Limb (tissue), 2 donors: ENCODE measurements around the gene ADGB.

Source experiments
- DNase-seq, 2 donors: peaks; one replicate each; pipeline ENCODE4 v3.0.0-alpha.2; 2016; ENCODE audit errors: extremely low spot score in 2 of 2

ADGB gene

DNA sequence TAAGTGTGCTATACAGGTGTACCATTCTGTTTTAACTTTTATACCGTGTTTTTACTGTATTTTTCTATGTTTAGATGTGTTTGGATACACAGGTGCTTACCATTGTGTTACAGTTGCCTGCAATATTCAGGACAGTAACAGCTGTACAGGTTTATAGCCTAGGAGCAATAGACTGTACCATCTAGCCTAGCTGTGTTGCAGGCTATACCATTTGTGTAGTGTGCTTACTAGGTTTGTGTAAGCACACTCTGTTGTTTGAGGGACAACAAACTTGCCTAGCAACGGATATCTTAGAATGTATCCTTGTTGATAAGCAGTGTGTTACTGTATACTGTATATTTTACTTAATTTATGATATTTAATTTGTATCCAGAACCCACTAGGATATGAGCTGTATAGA lies 35.2 kb downstream of the ADGB start:
- no peak for DNase-seq

DNA sequence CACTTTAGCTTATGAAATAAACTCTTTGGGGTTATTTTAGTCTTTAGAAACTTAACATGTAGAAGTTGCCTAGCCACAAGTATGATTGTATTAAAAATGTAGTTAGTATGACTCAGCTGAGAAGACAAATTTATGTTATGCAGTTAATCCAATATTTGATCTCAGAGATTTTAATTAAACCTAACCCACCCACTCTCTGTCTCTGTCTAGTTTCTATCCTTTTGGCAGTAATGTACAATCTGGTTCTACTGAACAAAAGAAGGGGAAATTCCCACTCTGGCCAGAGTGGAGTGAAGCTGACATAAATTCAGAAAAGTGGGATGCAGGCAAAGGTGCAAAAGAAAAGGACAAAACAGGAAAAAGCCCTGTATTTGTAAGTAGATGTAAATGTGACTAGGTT lies 36.4 kb downstream of the ADGB start:
- no peak for DNase-seq

DNA sequence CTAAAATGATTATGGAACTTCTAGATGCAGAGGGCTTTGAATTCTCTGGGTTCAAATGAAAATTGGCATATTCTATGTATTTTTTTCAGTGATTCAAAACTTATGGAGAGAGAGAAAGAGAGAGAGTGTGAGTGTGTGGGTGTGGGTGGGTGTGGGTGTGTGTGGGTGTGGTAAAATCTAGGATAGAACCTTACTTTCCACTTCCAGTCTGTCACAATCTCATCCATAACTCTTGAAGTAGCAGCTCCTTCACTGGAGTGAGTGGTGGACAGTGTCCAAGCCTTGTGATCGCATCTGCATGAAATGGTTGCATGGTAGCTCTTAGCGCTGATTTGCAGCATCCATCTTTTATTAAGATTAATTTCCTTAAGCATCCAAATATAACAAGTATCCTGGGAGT lies 37.7 kb downstream of the ADGB start:
- DNase-seq, result no peak

DNA sequence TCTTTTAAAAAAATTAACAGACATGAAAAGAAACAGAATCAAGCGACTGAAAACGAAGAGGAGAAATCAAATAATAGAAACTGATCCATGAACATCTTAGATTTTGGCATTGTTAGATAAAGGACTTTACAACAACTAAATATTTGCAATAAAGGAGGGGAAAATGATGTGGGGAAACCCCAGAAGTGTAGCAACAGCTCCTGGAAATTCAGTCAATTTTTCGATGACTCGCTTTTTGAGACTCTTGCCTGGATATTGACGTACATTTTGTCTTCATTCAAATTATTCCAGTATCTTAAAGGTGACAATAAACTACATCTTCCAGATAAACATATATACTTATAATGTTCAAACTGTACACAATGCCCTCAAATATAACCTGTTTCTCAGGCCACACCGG lies 44.1 kb downstream of the ADGB start:
- DNase-seq, result no peak

DNA sequence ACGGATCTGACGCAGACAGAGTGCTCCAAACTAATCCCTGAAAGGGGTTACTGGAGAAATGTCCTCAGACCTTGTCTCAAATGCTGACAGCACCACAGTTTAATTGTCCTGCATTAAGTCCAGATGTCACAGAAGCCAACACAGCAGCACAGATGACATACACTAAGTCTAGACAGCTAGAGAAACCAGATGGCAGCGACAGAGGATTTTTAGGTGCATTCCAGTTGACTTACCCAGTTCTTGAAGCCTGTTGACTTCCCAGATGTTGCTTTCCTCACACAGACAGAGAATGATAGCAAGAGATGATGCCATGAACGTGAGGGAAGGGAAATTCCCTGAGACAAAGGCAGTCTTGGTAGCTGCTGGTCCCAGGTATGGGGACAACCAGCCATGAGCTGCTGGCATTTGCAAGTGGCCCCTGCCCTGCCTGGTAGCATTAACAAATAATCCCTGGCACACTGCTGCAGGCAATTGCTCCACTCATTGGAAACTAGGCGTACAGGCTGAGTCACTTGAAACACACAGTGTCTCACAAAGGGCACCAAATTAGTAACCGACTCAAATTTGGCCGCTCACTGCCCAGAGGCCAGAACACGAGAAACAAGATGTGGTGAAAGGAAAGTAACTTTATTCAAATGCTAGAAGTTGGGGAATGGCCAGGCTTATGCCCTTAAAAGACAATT lies 52.2 kb downstream of the ADGB start:
- DNase-seq, result no peak

DNA sequence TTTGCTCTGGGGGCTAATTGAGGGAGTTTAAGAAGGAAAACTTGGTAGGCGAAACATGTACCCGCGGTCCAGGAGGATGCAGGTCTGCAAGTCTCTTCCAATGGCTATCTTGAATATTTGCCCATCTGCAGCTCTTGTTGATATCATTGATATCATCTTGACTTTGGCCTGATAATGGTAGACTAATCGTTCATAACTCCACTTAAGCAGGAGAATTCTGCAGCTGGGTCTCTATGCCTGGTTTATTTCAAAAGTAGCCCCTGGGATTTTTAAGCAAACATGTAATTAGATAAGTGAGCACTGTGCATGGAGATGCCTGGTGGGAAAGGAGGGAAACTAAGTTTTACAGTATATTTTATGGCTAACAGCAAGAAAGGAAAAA lies 52.7 kb downstream of the ADGB start:
- no peak for DNase-seq

DNA sequence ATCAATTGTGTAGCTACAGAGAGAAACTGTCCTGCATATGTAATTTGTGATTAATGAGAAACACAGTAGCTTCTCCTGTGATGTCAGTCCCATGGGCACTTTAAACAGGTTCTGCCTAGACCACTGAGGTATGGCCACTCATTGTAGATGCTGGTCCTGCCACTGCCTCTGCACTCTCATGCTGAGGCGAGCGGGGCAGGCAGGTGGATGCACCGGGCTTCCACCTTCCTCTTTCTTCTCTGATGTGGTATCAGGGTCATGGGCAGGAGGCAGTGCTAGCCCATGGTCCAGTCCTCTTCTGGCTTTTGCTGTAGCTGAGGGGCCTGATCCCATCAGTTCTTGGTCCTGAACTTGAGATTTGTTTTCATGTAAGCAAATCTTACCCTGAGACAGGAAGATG lies 58.7 kb downstream of the ADGB start:
- no peak for DNase-seq

DNA sequence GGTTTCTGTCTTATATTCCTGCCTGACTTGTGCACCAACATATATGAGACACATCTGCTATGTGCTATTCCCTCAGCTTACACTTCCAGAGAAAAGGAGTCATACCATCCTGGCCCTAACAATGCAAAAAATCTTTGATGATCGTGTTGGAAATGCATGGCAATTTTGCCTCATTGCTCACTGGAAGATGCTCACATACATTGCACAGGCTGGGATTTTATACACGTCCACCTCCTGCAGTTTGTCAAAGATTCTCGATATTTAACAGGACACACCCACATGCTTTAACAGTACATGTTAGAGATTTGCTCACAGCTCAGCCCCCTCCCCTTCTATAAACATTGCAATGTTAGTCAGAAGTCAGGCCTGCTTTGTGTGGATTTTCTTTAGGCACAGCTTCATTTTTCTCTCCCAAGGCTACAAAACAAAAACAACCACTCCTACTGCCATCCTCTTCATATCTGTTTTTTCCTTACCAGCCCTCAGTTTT lies 66.1 kb downstream of the ADGB start:
- no peak for DNase-seq

DNA sequence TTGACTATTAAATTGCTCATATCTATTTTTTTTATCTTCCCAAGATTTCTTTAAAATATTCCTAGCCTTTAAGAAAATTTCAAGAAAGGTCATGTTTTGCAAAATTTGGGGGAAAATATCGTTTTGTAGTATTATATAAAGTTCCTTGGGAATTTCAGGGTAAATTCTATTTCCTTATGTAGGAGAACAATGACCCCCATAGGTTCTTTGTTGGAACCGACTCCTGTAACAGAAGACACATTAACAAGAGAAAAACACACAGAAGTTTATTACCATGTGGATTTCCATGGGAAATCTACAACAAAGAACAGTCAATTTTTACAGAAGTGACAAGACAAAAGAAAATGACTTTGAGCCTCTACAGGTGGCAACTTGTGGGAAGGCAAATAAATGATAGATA lies 68.1 kb downstream of the ADGB start:
- DNase-seq, result no peak

DNA sequence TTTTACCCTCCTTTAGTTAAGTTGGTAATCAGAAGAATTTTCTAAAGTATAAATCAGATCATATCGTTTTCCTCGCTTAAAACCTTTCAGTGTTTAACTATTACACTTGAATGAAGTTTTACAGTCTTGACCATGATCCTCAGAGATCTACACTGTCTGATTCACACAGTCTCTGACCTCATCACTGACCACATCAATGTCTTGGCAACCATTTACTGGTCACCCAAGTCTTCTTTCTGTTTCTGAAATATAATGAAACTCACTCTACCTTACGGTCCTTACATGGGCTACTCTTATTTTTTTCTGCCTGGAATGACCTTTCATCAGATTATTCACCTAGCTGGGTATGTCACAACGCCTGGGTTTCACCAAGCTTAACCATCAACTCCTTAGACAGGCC lies 71.4 kb downstream of the ADGB start:
- no peak for DNase-seq

DNA sequence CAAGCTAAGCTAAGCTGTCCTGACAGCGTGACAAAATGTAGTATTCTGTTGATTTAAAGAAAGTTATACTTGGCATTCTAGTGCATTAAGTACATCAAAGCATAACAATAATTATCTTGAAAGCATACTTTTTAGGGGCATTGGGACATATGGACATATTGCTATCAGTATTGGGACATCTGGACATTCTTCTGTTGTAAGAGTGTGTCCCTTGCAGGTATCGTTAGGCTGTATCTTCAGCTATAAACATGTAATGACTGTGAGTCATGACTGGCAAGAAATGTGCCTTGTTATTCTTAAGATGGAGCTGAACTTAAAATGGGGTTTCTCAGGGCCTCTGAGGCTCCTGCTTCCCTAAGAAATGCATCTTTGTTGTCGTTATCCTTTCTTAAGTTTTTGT lies 74.3 kb downstream of the ADGB start:
- DNase-seq, result no peak

DNA sequence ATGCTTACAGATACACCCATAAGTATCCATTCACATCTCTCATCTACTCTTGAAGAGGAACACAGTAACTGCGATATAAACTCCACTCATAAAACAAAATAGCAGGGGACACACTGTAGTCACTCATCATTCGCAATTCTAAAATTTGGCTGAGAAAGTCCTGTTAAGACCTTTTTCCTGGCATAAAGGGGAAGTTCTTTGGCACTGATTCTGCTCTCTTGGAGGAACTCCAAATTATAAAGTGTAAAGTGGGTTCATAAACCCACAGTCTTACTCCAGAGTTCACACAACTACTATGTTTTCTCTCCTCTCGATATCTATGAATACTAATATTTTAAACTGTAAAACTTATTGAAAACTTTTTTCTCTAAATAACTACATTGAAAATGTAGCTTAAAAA lies 80.6 kb downstream of the ADGB start:
- no peak for DNase-seq

DNA sequence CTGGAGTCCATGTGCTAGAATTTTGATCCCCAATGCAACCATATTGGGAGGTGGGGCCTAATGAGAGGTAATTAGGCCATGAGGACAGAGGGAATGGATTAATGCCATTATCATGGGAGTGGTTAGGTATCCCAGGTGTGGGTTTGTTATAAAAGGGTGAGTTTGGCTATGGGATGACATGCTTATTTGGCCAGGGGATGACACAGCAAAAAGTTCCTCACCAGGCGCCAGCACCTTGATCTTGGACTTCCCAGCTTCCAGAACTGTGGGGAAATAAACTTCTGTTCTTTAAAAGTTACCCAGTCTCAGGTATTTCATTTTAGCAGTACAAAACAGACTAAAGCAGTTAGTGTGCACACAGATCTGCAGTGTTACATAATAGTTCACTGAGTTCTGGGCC lies 84.1 kb downstream of the ADGB start:
- no peak for DNase-seq

DNA sequence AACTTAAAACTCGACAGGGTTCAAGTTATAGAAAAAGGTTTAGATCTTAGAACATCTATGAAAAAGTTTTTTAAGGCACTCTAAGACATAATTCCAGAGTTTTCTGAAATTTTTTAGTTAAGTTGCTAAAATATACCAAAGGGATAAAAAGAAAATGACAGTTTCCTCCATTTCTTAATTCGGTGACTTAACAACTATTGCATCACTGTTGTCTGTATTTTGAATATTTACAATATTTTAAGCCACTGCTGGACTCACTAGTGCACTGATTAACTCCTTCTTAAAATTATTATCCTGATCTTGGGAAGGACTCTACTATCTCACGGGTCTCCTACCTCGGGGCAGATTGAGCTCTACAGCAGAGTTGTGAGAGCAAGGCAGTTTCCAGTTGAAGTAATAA lies 91.0 kb downstream of the ADGB start:
- DNase-seq, result no peak

DNA sequence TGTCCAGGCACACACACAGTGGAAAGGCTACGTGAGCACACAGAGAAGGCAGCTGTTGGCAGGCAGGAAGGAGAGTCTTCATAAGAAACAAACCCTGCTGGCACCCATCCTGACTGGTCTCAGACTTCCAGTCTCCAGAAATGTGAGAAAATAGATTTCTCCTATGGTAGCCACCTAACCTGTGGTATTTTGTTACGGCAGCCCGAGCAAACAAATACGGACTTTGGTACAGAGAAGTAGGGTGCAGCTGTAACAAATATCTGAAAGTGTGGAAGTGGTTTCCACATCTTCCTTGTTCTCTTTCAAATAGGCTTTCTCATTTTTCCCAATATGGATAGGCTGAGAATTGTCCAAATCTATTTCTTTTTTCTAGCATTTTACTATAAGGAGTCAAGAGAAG lies 94.6 kb downstream of the ADGB start:
- DNase-seq, result no peak

DNA sequence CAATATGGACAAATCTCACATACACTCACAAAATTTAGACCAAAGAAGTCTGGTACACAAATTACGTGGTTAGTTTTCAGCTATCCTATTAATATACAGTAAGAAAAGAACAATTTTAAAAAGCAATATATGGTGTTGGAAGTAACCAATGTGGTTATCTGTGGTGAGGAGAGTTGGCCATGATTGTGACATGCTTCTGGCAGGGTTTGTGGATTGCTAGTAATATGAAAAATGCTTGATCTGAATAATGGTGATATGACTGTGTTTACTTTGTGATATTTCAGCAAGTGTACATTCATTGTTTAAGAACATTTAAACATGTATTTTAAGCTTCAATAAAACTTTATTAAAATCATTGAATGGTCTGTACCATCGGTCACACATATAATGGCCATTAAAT lies 99.1 kb downstream of the ADGB start:
- DNase-seq, result no peak

DNA sequence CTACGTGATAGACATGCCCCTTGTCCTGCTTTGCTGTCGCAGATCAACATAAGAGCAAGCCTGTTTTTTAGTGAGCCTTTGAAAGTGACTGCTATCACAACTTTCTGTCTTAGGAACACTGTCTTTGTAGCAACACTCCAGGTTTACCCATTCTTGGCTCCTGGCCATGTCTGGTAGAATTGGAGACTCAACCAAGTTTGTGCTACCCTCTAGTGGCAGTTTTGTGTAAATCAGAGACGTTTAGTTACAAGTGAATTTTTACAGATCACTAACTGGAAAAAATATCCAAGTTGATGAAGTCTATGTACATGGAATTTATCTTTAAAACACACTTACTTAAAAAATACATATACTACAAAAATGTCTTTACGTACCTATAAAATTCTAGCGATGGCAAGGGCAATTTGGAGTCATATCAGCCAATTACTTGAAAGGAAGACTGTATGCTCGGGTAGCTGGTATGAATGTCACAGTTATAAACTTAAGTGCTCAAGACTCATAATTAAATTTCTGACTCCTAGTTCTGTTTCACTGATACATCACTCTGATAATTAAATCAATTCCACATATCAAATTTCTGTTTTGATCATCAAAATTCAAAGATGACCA lies 101.4 kb downstream of the ADGB start:
- peak; percentile 78 to 87 for DNase-seq

DNA sequence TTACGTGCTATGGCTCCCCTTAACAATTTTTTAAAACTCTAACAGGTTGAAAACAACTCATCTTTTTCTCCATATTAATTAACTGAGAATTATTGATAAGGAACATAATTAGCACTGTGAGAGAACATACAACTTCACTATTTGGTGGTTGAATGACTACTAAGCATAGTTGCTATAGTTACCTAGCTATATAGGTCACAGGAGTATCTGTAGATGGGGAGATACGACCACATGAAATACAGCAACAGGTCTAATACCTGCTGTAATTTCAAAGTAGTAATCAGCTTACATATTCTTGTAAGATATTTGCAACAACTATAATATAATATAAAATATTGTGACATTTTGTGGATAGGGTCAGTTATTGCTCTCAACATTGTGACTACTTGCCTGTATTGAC lies 102.9 kb downstream of the ADGB start:
- no peak for DNase-seq

DNA sequence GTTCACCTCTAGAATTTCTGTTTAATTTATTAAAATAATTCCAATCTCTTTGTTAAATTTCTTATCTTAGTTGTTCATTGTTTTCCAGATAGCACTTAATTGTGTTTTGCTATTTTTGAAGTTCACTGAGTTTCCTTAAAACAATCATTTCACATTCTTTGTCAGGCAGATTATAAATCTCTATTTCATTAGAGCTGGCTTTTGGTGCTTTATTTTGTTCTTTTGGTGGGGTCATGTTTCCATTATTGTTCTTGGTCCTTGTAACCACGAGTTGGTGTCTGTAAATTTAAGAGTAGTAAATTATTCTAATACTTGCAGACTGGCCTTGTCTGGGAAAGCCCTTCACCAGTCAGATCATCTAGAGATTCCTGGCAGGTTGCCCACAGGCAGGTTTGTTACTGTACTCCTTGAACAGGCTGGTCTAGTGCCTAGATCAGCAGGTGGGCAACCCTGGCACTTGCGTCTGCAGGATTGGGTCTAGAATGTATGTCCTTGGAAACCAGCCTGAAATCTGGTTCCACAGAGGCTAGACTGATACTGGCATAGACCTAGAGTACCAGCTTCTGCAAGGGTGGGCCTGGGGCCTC lies 110.4 kb downstream of the ADGB start:
- no peak for DNase-seq

DNA sequence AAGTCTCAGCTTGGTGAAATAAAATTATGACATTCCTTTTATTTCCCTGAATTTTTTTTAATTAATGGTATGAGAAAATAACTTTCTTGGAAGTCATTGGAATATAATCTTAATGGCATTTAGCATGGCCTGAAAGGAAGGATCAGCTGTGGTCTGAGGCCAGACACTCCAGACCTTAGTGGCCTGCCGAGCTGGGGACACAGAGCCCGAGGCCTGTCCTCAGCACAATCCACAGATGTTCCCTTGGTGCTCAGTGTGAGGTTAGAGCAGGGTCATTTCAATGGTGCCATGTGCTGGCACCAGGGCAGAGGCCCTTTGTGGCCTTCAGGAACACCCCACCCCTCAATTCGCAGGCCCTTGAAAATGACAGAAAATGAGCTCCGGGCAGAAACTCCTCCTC lies 120.6 kb downstream of the ADGB start:
- no peak for DNase-seq

DNA sequence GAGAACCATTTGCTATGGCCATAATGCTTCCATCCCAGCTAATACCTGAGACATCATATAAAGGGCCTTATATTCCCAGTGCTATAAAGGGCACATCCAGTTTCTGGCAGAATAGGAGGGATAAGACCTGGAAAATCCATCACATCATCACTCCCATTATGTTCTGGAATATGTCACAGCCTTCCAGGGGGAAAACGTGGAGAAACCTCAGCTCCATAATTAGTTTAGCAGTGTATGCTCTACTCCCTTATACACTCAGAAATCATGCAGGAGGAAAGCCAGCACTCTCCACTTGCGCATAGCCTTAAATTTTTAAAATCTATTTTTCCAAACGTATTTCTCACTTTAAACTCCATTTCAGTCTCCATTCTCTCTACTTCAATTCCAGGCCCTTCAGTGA lies 140.9 kb downstream of the ADGB start:
- no peak for DNase-seq

DNA sequence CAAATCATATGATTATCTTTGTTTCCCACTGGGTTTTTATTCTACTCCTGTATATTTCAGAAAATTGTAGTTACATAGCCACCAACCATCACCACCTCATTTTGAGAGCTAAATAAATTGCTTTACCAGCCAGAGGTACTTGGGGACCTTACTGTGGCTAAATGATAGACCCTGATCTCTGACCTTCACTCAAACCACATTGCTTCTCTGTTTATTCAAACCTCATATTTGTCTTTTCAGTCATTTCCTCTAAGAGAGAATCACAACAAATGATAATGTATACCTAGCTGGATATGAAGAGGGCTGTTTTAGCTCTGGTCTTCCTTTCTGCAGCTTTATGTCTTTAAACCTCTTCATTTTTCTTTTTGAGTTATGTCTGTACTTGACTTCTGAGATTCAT lies 142.8 kb downstream of the ADGB start:
- DNase-seq, result no peak

DNA sequence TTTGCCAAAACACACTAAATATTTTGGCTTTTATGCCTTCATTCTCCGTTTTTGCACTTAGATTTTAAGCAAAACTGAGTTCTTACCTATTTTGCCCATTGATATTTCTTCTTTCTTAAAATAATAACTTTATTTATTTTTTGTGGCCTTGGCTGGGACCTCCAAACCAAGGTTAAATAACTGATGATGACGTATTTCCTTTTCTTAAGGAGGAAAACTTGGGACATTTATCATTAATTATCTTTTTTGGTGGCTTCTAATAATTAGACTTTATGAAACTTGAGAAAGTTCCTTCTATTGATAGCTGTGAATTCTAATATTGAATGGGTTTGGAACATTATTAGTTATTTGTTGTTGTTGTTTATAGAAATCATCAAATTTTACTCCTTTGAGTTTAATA lies 154.5 kb downstream of the ADGB start:
- DNase-seq, result no peak
